Measurements from ENCODE around the gene CCDC102B. TPM values are rescaled to one million over a fixed set of nuclear protein-coding genes. Genes with fewer than 3 reads are reported as not detected.

Gene CCDC102B
- total RNA-seq, 1 experiment from 2014 or later: 0.92 TPM

- Histone ChIP-seq H3K4me1 (ENCODE audit: control insufficient read depth, insufficient read depth, low read length) (no peaks in the 10 kb centered on the region), H3K36me3 (ENCODE audit: control insufficient read depth, insufficient read depth, low read length) (no peaks in the 10 kb centered on the region), H3K4me3 (ENCODE audit: low read depth in 2 of 2, low read length in 2 of 2) (no peak overlapping the region), H3K27ac (ENCODE audit: low read length) (no peak overlapping the region), H3K27me3 (ENCODE audit: control insufficient read depth, insufficient read depth, low read length) (no peaks in the 10 kb centered on the region), H3K9me3 (ENCODE audit: control insufficient read depth, insufficient read depth, low read depth, low read length) (no peaks in the 10 kb centered on the region)
- DNase-seq (ENCODE audit: low read depth, low spot score): no peak
- no TSS peak for BruUV-seq (replicated peaks)
- intact Hi-C loops (cut with micrococcal nuclease; ENCODE audit: unreplicated experiment) (no loop called here), in situ Hi-C loops (cut with HindIII; ENCODE audit: low pct_unique_long_range_greater_than_20kb, low sequenced_read_pairs) (no loop called here)
- no peak for ATAC-seq
- TF ChIP-seq POLR2AphosphoS5 (IDR thresholded peaks at IDR 0.05; ENCODE audit: low read depth, low read length): no peak
- no peak for TF ChIP-seq REST (IDR thresholded peaks at IDR 0.05; ENCODE audit: insufficient read depth in 1 of 2, low read depth in 2 of 2, low read length in 1 of 2)
- TF ChIP-seq SIN3A (IDR thresholded peaks at IDR 0.05; ENCODE audit: borderline replicate concordance, insufficient read depth, low read depth, low read length): no peak
- no peak for TF ChIP-seq CTCF (IDR thresholded peaks at IDR 0.05)
- no peak for TF ChIP-seq TCF7L2 (IDR thresholded peaks at IDR 0.05; ENCODE audit: low read depth, low read length)
- ChIA-PET CTCF (no interaction called here), POLR2A (no interaction called here)
Measured at GRCh38 chr18:68948622-68949021, 150.7 kb downstream of the CCDC102B start.

- intact Hi-C loops (cut with micrococcal nuclease; ENCODE audit: unreplicated experiment) (no loop called here), in situ Hi-C loops (cut with HindIII; ENCODE audit: low pct_unique_long_range_greater_than_20kb, low sequenced_read_pairs) (no loop called here)
- H3K27me3 ChIP-seq (ENCODE audit: control insufficient read depth, insufficient read depth, low read length): no peaks in the 10 kb centered on the region
- POLR2A ChIA-PET: no interaction called here
- H3K4me3 ChIP-seq (ENCODE audit: low read depth in 2 of 2, low read length in 2 of 2): no peak overlapping the region
- H3K4me1 ChIP-seq (ENCODE audit: control insufficient read depth, insufficient read depth, low read length): no peaks in the 10 kb centered on the region
- CTCF ChIA-PET: no interaction called here
- H3K36me3 ChIP-seq (ENCODE audit: control insufficient read depth, insufficient read depth, low read length): no peaks in the 10 kb centered on the region
- ATAC-seq (no peak), DNase-seq (ENCODE audit: low read depth, low spot score) (no peak)
- BruUV-seq (replicated peaks): no TSS peak
- H3K9me3 ChIP-seq (ENCODE audit: control insufficient read depth, insufficient read depth, low read depth, low read length): no peaks in the 10 kb centered on the region
- no peak for TF ChIP-seq CTCF (IDR thresholded peaks at IDR 0.05)
- TF ChIP-seq POLR2AphosphoS5 (IDR thresholded peaks at IDR 0.05; ENCODE audit: low read depth, low read length): no peak
- TF ChIP-seq TCF7L2 (IDR thresholded peaks at IDR 0.05; ENCODE audit: low read depth, low read length): no peak
- TF ChIP-seq REST (IDR thresholded peaks at IDR 0.05; ENCODE audit: insufficient read depth in 1 of 2, low read depth in 2 of 2, low read length in 1 of 2): no peak
- TF ChIP-seq SIN3A (IDR thresholded peaks at IDR 0.05; ENCODE audit: borderline replicate concordance, insufficient read depth, low read depth, low read length): no peak
- H3K27ac ChIP-seq (ENCODE audit: low read length): no peak overlapping the region
Measured at GRCh38 chr18:68954738-68955137, 156.9 kb downstream of the CCDC102B start.

Measured in Panc1 (cell line).